B cell (primary cell): Measurements from ENCODE around the gene ABCC1. TPM values are rescaled to one million over a fixed set of nuclear protein-coding genes. Genes with fewer than 3 reads are reported as not detected.

Experiments used
- ATAC-seq: fragments of 200-7000 bp; cut with Tn5 transposase; one replicate; pipeline ENCODE4 v1.10.0; 2021; ENCODE audit warnings: low read depth, mild to moderate bottlenecking, moderate number of reproducible peaks, moderate library complexity
- CTCF ChIA-PET: fragments of 350-600 bp; sonication (Branson Sonifier 250); formaldehyde crosslinking; loops from one replicate; lab custom pipeline; 2021; ENCODE audit warnings: antibody characterized with exemption, inconsistent platforms; lab: Charles Lee
- POLR2A ChIA-PET: fragments of 350-600 bp; sonication (Branson Sonifier 250); formaldehyde crosslinking; loops from one replicate; lab custom pipeline; 2021; ENCODE audit warnings: antibody characterized with exemption; lab: Charles Lee
- DNase-seq: peaks from one replicate; pipeline ENCODE4 v3.0.0; 2013
- H2AFZ ChIP-seq: 2 replicates; pipeline ENCODE4 v1.6.1; 2012; ENCODE audit warnings: mild to moderate bottlenecking, low read depth, low read length; ENCODE audit not compliant: insufficient read depth, poor library complexity, severe bottlenecking
- H3K27ac ChIP-seq, 2 donors: 1 replicate in 1 of 2; 2 replicates in 1 of 2; pipeline ENCODE4 v1.5.1; 2012 to 2013; ENCODE audit warnings: low read length in 2 of 2, mild to moderate bottlenecking in 2 of 2, moderate library complexity in 1 of 2
- H3K27me3 ChIP-seq, 4 experiments: fragments of 200-600 bp in 1 of 4; sonication (generic) in 1 of 4; replicated peaks in 1 of 4; 1 replicate in 2 of 4; 2 replicates in 2 of 4; pipeline versions ENCODE4 v1.6.1 to v1.7.0; 2013 to 2016; ENCODE audit warnings: low read length in 3 of 4, mild to moderate bottlenecking in 2 of 4, mixed read lengths in 1 of 4, moderate library complexity in 1 of 4; ENCODE audit not compliant: insufficient read depth in 4 of 4, control insufficient read depth in 3 of 4; ENCODE audit errors: control extremely low read depth in 1 of 4
- H3K36me3 ChIP-seq, 2 experiments: replicated peaks in 1 of 2; 1 replicate in 1 of 2; 2 replicates in 1 of 2; pipeline versions ENCODE4 v1.6.1 to v1.7.1; 2013; ENCODE audit warnings: low read length in 1 of 2; ENCODE audit not compliant: insufficient read depth in 2 of 2, control insufficient read depth in 1 of 2; ENCODE audit errors: control extremely low read depth in 1 of 2, extremely low read depth in 1 of 2
- H3K4me1 ChIP-seq, 2 donors: fragments of 200-600 bp in 1 of 2; sonication (generic) in 1 of 2; 1 replicate in 1 of 2; 2 replicates in 1 of 2; pipeline versions ENCODE4 v1.5.1 to v1.6.1; 2013 to 2017; ENCODE audit warnings: low read length in 2 of 2; ENCODE audit not compliant: control insufficient read depth in 2 of 2, insufficient read depth in 2 of 2
- H3K4me2 ChIP-seq: replicated peaks from 2 replicates; pipeline ENCODE3; 2012; ENCODE audit warnings: mild to moderate bottlenecking, low read depth, low read length; ENCODE audit not compliant: poor library complexity, severe bottlenecking
- H3K4me3 ChIP-seq, 5 experiments: fragments of 200-600 bp in 1 of 5; sonication (generic) in 1 of 5; 1 replicate in 3 of 5; 2 replicates in 2 of 5; pipeline versions ENCODE4 v1.5.1 to v1.7.0; 2011 to 2016; ENCODE audit warnings: low read length in 4 of 5, mild to moderate bottlenecking in 4 of 5, low read depth in 2 of 5, control low read depth in 1 of 5, moderate library complexity in 1 of 5; ENCODE audit not compliant: insufficient read depth in 1 of 5; ENCODE audit errors: control extremely low read depth in 1 of 5, extremely low read depth in 1 of 5
- H3K79me2 ChIP-seq: fragments of 200-600 bp; sonication (generic); one replicate; pipeline ENCODE4 v1.6.0; 2016; ENCODE audit warnings: low read length; ENCODE audit not compliant: control insufficient read depth, insufficient read depth
- H3K9ac ChIP-seq: fragments of 200-600 bp; sonication (generic); 2 replicates; pipeline ENCODE4 v1.6.1; 2017; ENCODE audit warnings: mild to moderate bottlenecking, low read length, moderate library complexity
- H3K9me3 ChIP-seq, 3 donors: one replicate each; pipeline versions ENCODE4 v1.6.1 to v1.7.1; 2013; ENCODE audit warnings: low read length in 2 of 3; ENCODE audit not compliant: control insufficient read depth in 2 of 3, insufficient read depth in 1 of 3; ENCODE audit errors: control extremely low read depth in 1 of 3
- H4K20me1 ChIP-seq: 2 replicates; pipeline ENCODE4 v1.6.0; 2012; ENCODE audit warnings: mild to moderate bottlenecking, low read length; ENCODE audit not compliant: insufficient read depth, control insufficient read depth, poor library complexity, severe bottlenecking
- H3K27ac Mint-ChIP-seq: one replicate; pipeline ENCODE4 v1.8.0; 2021; ENCODE audit warnings: mixed read lengths
- H3K27me3 Mint-ChIP-seq: one replicate; pipeline ENCODE4 v1.8.0; 2021; ENCODE audit warnings: mixed read lengths
- H3K4me1 Mint-ChIP-seq: one replicate; pipeline ENCODE4 v1.8.0; 2021; ENCODE audit warnings: mixed read lengths
- H3K4me3 Mint-ChIP-seq: one replicate; pipeline ENCODE4 v1.8.0; 2021; ENCODE audit warnings: mixed read lengths
- H3K9me3 Mint-ChIP-seq: one replicate; pipeline ENCODE4 v1.8.0; 2022; ENCODE audit warnings: mixed read lengths; ENCODE audit not compliant: insufficient read depth
- CTCF ChIP-seq: fragments of 200-600 bp; IDR thresholded peaks from one replicate; pipeline ENCODE4 v1.8.0; 2022; ENCODE audit warnings: antibody characterized with exemption, mild to moderate bottlenecking
- EZH2 ChIP-seq: IDR thresholded peaks from 2 replicates; pipeline ENCODE4 v1.6.1; 2012; ENCODE audit warnings: borderline replicate concordance, low read depth, mild to moderate bottlenecking, moderate library complexity, low read length; ENCODE audit not compliant: insufficient read depth, poor library complexity, severe bottlenecking
- WGBS: methylation state at CpG from one replicate; pipeline ENCODE4 v1.1.5; 2013; ENCODE audit warnings: missing lambda C conversion rate; ENCODE audit not compliant: insufficient coverage; 5-methylcytosine and 5-hydroxymethylcytosine counted together
- intact Hi-C: fragments of 100-400 bp; cut with micrococcal nuclease; formaldehyde crosslinking; loops from one replicate; pipeline ENCODE4 v1.10.0; 2022
- polyA plus RNA-seq: library from polyadenylated mRNA; depleted of rRNA; stranded (reverse); fragments of >200 nt; gene quantifications from 2 replicates; pipeline ENCODE4 v1.2.3, GENCODE V29; 2012
- total RNA-seq, 2 donors: library from RNA; stranded (reverse); fragments of 120-200 nt in 1 of 2; gene quantifications; 1 replicate in 1 of 2; 2 replicates in 1 of 2; pipeline versions ENCODE4 v1.2.3 to v1.2.4, GENCODE V29; 2013 to 2022

ABCC1 gene
- total and polyA plus RNA-seq, 2 donors (not counting 1 experiment from before 2014, with no cell fraction given): 21.8 to 73.0 TPM

- no peaks in the 10 kb centered on the region for H3K27me3 Mint-ChIP-seq
- H3K9ac ChIP-seq: no peak overlapping the region
- no peak overlapping the region for H3K27ac Mint-ChIP-seq
Observed at GRCh38 chr16:16027728-16028310, 78.4 kb downstream of the ABCC1 start.

More at GRCh38 chr16:16027728-16028310, 78.4 kb downstream of the ABCC1 start:
- Histone ChIP-seq H3K36me3 (peaks cover 4 to 7% of the 10 kb centered on the region in 2 experiments), H2AFZ (no peak overlapping the region), H3K9me3 (no peaks in the 10 kb centered on the region), H3K4me3 (no peak overlapping the region), H3K79me2 (peaks cover 8% of the 10 kb centered on the region), H3K27ac (no peak overlapping the region), H3K4me1 (peaks cover 8 to 16% of the 10 kb centered on the region in 2 donors), H4K20me1 (peaks cover 6% of the 10 kb centered on the region), H3K27me3 (no peaks in the 10 kb centered on the region), H3K4me2 (no peak overlapping the region)
- 67% methylated on average over 2 of the region's 11 CpGs for WGBS
- peaks cover 32% of the 10 kb centered on the region for H3K4me1 Mint-ChIP-seq
- ChIA-PET CTCF (interaction anchor here (1.1 to 2.3 kb wide), 2 partner anchors 14 to 140 kb away, joined by 5 to 9 read pairs; partner anchors contain the start of gene CEP20), POLR2A (no interaction called here)
- no peak for ATAC-seq
- intact Hi-C loops: no loop called here
- no peak for DNase-seq
- H3K9me3 Mint-ChIP-seq: no peaks in the 10 kb centered on the region
- H3K4me3 Mint-ChIP-seq: no peak overlapping the region
- no peak for TF ChIP-seq CTCF
- TF ChIP-seq EZH2: no peak
